Measurements from ENCODE around the gene CLCN7.

- TF ChIP-seq TAF1 (IDR thresholded peaks at IDR 0.05; ENCODE audit: low read depth): no peak
- no peak for TF ChIP-seq REST (IDR thresholded peaks at IDR 0.05; ENCODE audit: low read depth)
- no peak for TF ChIP-seq TEAD4 (IDR thresholded peaks at IDR 0.05)
- TF ChIP-seq CREB1 (IDR thresholded peaks at IDR 0.05; ENCODE audit: low read depth): no peak
- TF ChIP-seq RAD21 (IDR thresholded peaks at IDR 0.05; ENCODE audit: low read depth): no peak
- TF ChIP-seq CEBPB (IDR thresholded peaks at IDR 0.05): no peak
- no peak for TF ChIP-seq EP300 (IDR thresholded peaks at IDR 0.05; ENCODE audit: borderline replicate concordance)
- no peak for TF ChIP-seq EGR1 (IDR thresholded peaks at IDR 0.05)
- no peak for TF ChIP-seq MAX (IDR thresholded peaks at IDR 0.05)
- TF ChIP-seq FOXM1 (IDR thresholded peaks at IDR 0.05; ENCODE audit: borderline replicate concordance, low read depth): no peak
- TF ChIP-seq YY1 (IDR thresholded peaks at IDR 0.05; ENCODE audit: low read depth): no peak
Observed at GRCh38 chr16:1456951-1457350, 17.9 kb downstream of the CLCN7 start.

All from Ishikawa (cell line).